Neural progenitor cell (in vitro differentiated cells): ENCODE data around the gene PSKH1.

Experiments used
- EZH2phosphoT487 ChIP-seq: fragments of 200-600 bp; sonication (generic); IDR thresholded peaks from 2 replicates; pipeline ENCODE4 v1.6.1; 2017; ENCODE audit warnings: antibody characterized with exemption
- TF ChIP-seq, protein P1 (sequence below): fragments of 200-600 bp; sonication (generic); IDR thresholded peaks from 2 replicates; pipeline ENCODE4 v1.5.1; 2017; ENCODE audit warnings: antibody characterized with exemption, mild to moderate bottlenecking

DNA sequence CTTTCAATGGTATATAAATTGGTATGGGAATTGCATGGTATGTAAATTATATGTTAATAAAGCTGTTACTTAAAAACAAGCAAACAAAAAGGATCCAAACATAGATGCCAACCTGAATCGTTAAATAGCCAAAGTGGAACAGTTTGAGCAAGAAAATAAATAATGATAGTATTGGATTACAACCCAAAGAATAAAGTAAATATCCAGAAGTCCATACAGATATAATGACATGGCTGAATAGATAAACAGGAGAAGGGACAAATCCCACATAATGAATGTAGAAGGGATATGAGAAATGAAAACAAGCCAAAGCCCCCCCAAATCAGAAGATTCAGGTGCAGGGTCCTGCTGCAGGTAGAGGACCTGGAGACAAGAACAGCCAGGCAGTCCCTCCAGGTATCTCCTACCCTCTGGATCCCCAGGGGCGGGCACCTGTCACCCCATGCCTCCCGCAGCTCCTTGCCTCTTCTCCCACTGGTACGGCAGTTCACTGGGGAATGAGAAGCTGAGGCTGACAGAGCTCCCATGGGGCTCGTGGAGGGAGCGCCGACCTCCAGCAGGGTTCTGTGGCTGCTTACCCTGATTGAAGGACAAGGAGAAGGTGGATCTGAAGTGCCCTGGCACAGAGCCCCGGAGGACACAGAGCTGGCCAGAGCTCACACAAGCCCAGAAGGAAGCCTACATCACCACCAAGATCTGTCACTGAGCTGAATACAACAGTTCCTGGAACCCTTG, 60.8 kb downstream of the PSKH1 start:
- TF ChIP-seq, protein P1, sequence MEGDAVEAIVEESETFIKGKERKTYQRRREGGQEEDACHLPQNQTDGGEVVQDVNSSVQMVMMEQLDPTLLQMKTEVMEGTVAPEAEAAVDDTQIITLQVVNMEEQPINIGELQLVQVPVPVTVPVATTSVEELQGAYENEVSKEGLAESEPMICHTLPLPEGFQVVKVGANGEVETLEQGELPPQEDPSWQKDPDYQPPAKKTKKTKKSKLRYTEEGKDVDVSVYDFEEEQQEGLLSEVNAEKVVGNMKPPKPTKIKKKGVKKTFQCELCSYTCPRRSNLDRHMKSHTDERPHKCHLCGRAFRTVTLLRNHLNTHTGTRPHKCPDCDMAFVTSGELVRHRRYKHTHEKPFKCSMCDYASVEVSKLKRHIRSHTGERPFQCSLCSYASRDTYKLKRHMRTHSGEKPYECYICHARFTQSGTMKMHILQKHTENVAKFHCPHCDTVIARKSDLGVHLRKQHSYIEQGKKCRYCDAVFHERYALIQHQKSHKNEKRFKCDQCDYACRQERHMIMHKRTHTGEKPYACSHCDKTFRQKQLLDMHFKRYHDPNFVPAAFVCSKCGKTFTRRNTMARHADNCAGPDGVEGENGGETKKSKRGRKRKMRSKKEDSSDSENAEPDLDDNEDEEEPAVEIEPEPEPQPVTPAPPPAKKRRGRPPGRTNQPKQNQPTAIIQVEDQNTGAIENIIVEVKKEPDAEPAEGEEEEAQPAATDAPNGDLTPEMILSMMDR: no peak
- TF ChIP-seq EZH2phosphoT487: no peak
